HG02870 (cell line): ENCODE measurements around the gene ADAMTS2.
"Not testable (repeated sequence)": the region's sequence is repeated elsewhere in the genome, so short reads cannot be mapped to it uniquely, and the experiment has no call there.

Experiments
- ATAC-seq: cut with Tn5 transposase; IDR thresholded peaks from one replicate; pipeline ENCODE4 v1.9.1; 2021; ENCODE audit warnings: mild to moderate bottlenecking, moderate library complexity; ENCODE audit not compliant: unreplicated experiment

ADAMTS2 gene

DNA sequence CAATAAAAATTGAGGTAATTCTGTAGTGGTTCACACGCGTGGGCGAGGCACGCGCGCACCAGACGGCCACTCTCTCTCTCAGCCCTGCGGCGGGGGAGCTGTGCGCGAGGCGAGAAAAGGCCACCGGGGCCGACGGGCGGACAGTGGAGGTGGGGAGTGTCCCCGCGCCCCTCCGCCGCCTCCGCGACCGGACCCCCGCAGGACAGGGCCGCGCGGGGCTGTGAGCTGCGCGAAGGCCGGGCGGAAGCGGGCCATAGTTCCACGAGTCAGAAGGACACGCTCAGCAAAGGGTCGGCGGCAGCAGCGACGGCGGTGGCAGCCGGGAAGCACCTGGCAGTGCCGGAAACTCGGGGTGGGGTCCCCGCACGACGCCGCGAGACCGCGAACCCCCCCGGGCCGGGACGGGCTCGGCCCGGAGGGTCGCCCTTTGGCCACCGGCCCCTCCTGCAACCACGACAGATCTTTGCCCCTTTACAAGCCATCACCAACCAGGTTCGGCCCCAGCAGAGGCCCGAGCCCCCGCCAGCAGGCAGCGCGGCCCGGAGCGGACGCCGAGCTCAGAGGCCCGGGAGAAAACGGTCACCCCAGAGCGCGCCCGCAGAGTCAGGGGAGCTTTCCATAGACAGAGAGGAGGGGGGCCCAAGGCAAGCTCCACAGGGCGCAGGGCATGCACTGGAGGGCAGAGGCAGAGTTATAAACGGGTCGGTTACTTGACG, 224.2 kb downstream of the ADAMTS2 start:
- no peak for ATAC-seq

DNA sequence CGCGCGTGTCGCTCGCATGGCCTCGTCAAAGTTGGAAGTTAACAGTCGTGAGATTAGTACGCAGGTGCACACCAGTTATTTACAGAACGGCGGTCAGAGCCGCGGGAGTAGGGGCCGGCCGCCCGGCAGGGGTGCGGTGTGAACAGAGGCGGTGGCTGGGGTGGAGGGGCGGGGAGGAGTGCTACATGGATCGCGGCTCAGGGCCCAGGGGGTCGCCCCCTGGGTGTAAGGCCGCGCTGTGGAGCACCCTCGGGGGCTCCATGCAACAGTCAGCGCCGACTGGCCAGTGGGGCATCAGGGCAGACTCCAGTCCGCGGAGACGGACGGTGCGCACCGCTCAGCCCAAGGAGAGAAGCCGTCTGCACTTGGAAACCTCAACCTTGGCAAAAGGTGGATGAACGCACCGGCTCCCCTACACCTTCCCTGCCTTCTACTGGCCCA, 224.8 kb downstream of the ADAMTS2 start:
- no peak for ATAC-seq

DNA sequence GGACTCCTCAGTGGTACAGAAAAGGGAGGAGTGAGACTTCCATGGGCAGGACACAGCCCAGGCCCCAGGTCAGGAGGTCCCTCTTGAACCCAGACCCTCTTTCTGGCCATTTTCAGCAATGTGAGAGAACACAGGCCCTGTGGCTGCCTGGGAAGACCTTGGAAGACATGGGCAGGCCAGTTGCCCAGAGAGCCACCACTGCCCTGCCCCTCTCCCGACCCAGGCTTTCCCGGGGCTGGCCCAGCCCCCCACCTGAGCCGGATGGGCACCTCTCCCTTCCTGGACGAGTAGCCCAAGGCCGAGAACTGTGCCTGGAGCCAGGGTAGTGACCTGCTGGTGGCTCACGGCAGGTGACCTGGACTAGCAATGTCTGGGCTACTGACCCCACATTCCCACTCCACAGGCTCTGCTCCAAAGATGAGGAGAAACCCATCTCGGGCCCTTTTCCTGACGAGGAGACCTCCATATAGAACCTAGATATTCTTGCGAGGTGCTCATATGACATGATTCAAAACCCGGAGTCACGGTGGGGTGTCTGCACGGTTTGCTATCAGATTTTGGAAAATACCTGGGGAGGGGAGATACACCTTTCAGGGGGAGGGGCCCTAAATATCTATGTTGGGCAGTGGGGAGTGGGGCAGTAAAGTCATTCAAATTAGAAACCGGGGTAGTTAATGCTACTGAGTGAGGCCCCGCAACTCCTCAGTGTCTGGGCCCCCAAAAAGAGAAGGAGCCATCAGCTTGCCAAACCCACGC, 225.7 kb downstream of the ADAMTS2 start:
- ATAC-seq = no peak

DNA sequence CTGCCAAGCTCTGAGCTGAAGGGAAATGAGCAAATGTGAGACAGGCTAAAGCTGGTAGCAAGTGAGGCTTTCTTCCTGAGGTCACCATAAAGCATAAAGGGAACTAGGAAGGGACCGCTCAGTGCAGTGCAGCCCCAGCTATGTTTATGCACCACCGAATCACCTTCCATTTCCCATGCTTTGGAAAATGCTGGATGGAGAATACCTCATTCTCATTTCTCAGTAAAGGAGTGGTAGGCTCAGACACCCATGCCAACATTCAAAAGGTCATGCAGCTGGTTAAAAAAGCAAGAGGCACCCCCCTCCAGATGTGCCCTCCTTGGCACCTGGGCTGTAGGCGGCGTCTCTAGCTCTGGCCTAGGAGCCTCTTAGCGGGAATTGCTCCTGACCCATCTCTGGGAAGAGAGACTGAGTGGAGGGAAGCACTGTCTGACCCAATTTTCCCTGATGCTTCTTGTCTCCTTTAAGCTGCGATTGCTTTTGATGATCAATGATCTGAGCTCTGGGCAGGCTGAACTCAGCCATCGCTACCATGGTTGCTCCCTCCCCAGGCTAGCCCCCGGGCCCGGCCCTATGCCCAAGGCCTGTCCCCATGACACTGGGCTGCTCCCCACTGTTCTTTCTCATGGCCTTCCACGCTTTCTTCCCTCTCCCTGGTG, 226.4 kb downstream of the ADAMTS2 start:
- ATAC-seq = no peak

DNA sequence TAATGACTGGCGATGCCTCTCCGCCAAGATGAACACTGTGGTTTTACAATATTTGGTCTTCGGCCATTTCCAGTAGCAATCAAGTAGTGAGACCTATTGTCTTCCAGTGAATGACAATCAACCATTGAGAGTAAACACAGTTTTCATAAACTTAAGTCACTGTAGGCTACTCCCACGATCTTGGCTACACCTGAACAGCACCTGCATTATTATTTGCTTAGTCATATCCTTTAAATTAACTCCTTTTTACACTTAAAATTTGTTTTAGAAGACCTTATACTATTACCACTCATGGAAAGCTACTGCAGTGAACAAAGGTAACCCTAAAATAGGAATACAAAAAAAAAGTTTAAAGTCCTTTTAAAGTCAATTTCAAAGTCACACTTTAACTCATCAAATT, 226.9 kb downstream of the ADAMTS2 start:
- ATAC-seq = no peak

DNA sequence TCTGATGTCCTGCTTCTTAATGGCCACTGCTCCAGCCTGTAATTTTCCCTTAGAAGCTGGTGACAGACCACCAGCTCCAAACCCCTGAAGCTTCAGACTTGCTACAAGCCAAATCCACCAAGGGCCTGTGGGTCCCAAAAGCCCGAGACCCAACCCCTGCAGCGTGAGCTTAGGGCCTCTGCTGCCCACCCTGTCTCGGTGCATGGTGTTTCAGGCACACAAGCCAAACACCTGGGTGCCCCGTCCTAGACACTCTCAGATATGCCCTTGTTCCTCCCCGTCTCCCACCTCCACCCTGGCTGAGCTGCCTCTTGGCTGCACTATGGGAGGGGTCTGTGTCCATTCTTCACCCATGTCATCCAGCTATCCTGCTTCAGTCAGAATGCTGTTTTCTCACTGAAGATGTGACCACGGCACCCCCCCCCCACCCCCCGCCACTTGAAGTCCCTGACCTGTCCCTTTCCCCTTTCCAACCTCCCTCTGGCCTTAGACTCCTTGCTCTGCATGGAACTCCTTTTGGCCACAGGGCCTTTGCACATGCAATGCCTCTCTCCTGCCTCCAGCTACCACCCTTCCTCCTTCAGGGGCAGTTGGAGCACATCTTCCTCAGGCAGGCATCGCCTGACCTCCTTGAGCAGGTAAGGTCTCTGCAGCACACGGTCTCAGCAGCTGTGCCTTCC, 229.3 kb downstream of the ADAMTS2 start:
- ATAC-seq = no peak

DNA sequence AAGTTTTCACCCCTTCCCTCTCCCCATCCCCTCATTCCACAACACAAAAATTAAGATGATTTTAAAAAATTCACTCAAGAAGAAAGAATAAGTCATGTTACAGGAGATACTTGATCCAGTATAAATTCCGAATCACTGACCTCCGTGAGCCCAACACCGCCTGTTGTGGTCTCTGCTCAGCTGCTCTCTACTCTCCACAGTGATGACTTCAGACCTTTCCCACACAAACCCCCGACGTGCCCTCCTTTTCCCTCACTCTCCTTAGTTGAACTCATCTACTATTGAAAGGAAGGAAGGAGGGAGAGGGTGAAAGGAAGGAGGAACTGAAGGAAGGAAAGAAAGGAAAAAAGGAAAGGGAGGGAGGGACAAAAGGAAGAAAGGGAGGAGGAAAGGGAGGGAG, 230.0 kb downstream of the ADAMTS2 start:
- no peak for ATAC-seq

DNA sequence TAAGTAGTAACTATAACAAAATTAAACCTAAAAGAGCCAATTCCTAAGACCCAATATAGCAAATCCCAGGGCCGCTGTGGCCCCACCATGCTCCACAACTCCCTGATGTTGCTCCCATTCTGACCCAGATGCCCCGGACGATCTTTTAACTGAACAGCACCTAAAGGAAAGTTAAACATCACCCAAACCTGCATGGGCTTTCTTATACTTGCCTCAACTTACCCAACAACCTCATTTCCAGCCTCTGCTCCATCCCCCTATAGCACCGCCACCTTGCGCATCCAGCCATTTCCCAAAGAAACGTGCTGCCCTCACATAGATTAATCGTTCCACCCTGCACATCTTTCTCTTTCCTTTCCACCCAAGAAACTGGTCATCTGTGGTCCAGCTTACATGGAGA, 230.5 kb downstream of the ADAMTS2 start:
- ATAC-seq = no peak

DNA sequence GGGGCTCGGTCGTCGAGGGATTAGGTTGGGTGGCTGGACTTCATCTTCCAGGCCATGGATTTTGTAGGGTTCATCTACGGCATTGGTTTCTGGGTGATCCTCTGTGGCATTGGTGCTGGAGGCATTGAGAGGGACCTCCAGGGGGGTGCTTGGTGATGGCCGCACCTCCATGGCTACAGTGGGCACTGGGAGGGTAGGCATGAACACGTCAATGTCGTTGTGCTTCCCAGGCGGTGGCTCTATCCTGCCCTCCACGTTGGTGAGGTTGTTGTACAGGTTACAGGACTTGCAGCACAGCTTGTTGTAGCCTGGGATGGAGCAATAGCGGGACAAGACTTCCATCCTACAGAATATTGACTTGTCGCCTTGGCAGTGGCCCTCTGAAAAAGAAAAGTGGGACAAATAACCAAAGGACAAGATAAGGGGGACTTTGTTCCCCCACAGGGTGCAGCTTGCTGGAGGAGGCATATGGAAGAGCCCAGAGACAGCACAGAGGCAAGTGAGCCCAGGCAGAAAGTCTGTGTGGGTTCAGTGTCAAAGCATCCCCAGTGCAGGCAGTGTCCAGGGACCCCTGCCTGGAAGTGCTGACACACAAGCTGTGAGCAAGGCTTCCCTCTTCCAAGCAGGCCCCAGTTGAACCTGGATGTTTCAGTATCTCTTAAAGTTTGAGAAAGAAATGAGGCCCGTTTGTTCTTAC, 231.2 kb downstream of the ADAMTS2 start:
- no peak for ATAC-seq

DNA sequence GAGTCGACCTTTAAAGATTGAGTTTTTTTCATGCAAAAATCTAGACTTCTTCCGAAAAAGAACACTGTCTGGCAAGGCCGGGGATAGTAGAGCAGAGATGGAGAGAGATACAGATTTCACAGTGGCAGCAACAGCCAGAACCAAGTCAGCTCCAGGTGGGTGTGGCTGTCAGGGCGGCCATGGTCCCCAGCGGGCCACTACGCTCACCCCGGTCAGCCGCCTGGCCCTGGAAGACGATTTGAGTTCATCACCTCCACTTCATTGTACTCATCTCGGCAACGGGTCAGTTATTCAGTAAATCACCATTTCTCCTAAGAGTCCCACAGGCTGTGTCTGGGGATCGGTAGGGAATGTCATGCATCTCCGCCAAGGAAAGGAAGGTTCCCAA, 232.1 kb downstream of the ADAMTS2 start:
- ATAC-seq = no peak

DNA sequence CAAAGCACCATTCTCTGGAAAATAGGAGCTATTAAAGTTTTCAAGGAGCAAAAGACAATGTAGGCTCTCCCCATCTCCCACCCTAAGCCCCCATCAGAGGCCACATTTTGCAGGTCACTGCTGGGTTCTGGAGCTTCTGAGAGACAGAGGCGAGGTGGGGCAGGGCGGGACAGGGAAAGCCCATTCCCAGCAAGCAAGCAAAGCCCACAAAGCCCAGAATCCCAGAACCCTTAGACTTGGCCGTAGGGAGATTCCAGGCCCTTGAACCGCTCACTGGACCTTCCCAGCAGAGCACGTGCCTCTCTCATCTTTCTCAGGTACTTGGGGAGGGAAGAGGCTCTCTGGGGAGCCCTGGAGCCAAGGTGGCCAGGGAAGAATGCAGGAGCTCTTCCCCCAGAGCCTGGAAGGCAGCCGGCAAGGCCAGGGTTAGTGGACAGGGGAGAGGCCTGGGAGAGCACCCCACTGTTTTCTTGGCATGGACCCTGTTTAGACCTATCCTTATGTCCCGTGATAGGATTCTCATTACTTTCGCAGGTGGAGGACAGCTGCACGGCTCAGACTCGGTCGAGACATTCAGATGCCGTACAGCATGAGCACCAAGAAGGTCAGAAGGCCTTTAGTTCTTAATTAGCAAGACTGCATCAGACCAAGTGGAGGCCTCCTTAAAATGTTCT, 232.7 kb downstream of the ADAMTS2 start:
- no peak for ATAC-seq

DNA sequence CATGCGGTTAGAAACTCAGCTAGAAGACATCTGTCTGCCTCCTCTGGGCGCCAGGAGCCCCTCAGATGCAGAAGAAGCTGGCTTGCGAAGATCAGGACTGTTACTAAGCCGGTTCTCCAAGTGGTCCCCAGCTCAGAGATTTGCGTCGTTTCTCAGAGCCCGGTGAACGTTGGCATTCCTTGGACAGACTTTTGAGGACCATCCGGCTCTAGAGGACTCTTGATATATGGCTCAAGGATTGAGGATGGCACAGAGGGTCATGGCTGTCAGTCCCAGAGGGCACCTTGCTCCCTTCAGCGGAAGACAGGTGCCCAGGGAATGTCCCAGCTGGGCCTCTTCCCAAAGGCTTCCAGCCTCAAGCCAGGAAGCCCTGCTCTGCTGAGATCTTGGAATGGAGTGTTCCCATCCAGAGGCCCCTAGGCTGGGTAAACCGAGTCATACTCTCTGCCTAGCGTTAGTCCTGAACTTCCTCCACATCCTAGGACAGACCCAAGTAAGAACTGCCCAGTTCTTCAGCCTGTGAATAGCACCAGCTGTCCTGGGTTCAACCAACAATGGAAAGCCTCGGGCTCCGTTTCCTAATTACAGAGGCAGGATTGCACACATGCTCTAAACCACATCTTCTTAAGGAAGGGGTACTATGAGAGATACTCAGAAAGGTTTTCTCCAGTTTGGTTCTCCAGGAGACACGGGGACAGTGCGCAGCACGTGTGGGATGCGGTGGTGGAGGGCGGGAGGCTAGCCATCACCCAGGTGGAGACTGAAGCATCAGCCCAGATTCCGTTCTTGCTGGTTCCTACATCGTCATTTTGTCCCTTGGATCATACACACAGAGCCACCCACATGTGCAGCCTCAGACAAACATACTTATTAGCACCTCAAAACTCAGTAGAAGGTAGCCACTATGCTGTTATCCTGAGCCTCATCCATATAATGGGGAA, 233.7 kb downstream of the ADAMTS2 start:
- ATAC-seq = no peak

DNA sequence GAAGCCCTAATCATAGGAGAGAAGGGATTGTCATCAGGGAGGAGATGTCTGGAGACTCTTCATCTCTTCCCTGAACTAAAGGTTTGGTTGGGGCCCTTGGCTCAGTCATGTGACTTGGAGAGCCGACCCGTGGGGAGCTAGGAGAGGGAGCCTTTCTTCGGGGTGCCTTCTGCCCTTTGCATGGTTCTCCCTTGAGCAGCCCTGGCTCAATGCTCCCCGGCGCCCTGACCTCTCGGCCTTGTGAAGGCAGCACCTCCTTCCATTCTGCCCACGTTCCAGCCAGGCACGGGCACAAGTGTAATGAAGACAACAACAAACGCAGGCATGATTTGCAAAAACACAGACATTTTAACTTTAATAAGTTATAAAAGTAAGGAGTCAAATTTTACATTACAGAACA, 234.7 kb downstream of the ADAMTS2 start:
- ATAC-seq = no peak

DNA sequence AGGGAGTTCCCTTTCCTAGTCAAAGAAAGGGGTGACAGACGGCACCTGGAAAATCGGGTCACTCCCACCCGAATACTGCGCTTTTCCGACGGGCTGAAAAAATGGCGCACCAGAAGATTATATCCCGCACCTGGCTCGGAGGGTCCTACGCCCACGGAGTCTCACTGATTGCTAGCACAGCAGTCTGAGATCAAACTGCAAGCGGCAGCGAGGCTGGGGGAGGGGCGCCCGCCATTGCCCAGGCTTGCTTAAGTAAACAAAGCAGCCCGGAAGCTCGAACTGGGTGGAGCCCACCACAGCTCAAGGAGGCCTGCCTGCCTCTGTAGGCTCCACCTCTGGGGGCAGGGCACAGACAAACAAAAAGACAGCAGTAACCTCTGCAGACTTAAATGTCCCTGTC, 244.0 kb downstream of the ADAMTS2 start:
- ATAC-seq = not testable (repeated sequence)

DNA sequence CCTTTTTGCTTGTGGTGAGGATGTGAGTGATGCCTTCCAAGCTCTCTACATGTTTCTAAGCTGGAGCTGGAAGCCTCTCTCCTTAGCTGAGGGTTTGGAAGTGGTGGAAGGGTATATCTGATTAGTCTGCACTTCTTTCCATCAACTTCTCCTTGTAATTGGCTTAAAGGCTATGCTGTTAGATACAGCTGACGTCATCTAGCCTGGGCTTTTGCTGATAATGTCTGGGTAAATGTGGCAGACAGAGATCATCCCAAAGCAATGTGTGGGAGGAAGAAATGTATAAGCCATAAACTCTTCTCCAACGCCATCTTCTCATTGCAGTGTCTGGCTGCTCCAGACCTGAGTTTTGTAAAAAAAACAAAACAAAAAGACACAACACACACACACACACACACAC, 255.8 kb downstream of the ADAMTS2 start:
- ATAC-seq = no peak

DNA sequence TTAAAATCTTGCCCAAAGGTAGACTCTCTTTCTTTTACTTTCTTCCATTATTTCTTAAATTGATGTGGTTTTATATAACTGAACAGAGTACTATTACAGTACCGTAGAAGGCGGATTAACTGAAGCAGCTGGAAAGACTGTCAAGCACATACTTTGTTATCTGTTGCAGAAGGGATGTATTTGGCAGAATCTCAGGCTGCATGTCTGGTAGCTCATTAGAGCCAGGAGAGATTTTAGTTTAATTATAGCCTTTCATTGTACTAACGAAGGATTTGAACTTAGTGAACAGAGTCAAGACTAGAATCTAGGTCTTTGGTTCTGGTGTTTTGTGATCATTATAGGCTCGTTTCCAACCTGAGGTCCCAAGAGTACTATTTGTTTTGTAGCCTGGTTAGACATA, 264.5 kb downstream of the ADAMTS2 start:
- no peak for ATAC-seq

DNA sequence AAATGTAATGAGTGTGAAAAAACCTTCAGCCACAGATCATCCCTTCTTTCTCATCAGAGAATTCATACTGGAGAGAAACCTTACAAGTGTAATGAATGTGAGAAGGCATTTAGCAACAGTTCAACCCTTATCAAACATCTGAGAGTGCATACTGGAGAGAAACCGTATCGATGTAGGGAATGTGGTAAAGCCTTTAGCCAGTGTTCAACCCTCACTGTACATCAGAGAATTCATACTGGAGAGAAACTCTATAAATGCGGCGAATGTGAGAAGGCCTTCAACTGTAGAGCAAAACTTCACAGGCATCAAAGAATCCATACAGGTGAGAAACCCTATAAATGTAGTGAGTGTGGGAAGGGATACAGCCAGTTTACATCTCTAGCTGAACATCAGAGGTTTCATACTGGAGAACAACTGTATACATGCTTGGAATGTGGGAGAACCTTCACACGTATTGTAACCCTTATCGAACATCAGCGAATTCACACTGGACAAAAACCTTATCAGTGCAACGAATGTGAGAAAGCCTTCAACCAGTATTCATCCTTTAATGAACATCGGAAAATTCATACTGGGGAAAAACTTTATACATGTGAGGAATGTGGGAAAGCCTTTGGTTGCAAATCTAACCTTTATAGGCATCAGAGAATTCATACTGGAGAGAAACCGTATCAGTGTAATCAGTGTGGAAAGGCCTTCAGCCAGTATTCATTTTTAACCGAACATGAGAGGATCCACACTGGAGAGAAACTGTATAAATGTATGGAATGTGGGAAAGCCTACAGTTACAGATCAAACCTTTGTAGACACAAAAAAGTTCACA, 265.9 kb downstream of the ADAMTS2 start:
- no peak for ATAC-seq

DNA sequence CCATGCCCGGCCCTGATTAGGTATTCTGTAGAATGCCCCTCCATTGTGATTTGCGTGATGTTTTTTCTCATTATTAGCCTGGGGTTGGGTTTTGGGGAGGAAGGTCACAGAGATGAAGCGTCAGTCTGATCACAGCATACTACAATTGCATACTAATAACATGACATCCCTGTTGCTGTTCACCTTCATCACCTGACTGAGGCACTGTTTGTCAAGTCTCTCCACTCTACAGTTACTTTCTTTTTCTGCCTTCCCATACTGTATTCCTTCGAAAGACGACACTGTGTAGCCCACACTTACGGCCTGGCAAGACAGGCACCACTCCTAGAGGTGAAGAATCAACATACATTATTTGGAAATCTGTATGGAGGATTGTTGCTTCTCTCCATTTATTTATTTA, 279.6 kb downstream of the ADAMTS2 start:
- ATAC-seq = no peak
